ENCODE results near the gene SRGAP2B.
"Not testable (repeated sequence)": the region's sequence is repeated elsewhere in the genome, so short reads cannot be mapped to it uniquely, and the experiment has no call there.

The SRGAP2B gene

GRCh38 chr1:145082483-145083255 lies 12.5 kb downstream of the SRGAP2B start:
- not testable (repeated sequence) for DNase-seq

DNA sequence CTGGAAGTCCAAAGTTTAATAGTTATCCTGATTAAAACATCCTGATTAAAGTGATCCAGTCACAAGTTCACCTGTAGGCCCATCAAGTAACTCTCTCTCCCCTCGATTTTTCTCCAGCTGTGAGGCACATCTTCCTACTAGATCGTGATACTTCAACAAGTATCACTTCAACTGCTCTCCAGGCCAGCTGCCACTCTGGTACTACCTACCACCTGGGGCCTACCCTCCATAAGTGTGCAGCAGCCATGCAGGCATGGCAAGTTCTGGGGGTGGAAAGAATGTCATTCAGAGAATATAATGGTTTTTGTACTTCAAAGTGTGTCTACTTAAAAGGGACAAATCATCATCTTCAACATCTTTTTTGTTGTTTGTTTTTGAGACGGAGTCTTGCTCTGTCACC lies 14.9 kb downstream of the SRGAP2B start:
- DNase-seq, result not testable (repeated sequence)

DNA sequence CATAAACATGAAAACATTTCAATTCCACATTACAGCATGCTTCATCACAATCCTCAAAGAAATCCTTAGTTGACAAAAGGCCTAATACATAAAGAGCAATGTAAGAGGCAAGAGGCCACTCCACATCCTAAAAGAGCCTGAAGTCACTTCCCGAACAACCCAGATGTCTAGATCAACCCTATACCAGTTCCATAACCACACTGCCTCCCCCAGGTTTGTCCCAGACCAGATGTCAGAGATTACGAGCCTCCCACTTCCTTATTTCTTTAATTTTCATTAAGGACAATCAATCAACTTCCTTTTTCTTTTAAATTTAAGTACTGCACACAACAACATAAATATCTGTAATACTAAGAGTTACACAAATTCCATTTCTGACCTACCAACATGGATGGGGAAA lies 15.4 kb downstream of the SRGAP2B start:
- not testable (repeated sequence) for DNase-seq

GRCh38 chr1:145078787-145079370 lies 16.2 kb downstream of the SRGAP2B start:
- DNase-seq, result not testable (repeated sequence)

GRCh38 chr1:145077872-145078786 lies 17.0 kb downstream of the SRGAP2B start:
- DNase-seq, result not testable (repeated sequence)

- not testable (repeated sequence) for DNase-seq
Observed at GRCh38 chr1:145076877-145077276, 18.3 kb downstream of the SRGAP2B start.

- DNase-seq, result not testable (repeated sequence)
Observed at GRCh38 chr1:145074021-145074559, 21.0 kb downstream of the SRGAP2B start.

DNA sequence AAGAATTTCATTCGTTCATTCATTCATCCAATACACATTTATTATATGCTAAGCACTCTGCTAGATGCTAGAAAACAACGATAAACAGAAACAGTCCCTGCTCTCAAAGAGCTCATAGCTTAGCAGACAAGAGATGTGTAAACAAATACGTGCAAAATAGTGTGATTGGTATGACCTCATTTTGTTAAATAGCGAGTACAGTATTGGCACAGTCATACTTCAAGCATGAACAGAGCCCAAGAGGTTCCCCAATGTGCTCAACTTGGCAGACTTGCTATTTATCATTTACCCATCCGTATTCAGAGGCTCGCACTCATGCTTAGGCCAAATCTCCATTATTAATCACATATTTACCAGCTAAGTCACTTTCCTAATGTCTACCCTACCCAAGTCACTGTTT lies 23.6 kb downstream of the SRGAP2B start:
- DNase-seq, result not testable (repeated sequence)

GRCh38 chr1:145066486-145066885 lies 28.6 kb downstream of the SRGAP2B start:
- not testable (repeated sequence) for DNase-seq

DNA sequence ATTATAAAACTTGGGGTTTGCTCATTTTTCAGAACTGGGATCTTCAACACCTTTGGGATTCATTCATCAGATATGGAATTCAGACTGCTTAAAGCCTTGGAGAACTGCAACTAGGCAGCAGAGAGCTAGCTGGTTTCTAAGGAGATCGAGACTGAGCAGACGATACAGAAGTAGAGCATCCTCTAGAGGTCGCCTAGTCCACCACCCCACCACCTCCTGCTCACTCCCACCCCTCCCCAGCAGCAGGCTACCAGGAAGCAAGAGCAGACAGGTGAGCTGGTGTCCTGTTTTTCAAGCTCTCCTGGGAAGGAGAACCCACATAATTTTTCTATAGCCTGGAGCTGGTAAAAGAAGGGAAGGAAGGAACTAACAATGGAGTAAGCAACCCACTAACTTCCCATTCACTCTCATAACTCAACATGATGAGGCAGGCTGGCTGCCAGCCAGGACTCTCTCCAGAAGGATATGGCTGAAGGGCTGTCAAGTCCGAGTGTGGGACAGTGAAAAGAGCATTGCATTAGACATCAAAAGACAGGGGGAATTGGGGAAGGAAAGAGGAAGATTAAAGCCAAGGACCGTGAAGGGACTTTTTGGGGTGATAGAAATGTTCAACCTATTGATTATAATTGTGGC lies 29.8 kb downstream of the SRGAP2B start:
- DNase-seq, result not testable (repeated sequence)

- DNase-seq, result not testable (repeated sequence)
Observed at GRCh38 chr1:145063941-145064648, 31.0 kb downstream of the SRGAP2B start.

DNA sequence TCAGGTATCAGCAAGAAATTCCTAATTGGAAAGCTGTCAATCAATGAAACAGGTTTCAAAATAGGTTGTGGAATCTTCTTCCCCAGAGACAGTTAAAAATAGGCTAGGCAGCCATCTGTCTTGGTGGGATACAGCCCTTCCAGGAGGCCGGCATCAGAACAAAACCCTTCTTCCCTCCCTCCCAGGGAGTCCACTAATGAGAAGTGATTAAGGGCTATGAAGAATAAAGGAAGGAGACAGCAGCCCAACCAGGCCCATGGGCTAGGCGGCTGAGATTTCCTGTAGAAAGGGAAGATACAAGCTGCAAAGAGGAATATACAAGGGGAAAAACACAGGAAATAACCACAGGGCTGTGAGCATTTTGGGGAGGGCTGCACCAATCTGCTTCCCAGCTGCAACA lies 31.8 kb downstream of the SRGAP2B start:
- not testable (repeated sequence) for DNase-seq

DNA sequence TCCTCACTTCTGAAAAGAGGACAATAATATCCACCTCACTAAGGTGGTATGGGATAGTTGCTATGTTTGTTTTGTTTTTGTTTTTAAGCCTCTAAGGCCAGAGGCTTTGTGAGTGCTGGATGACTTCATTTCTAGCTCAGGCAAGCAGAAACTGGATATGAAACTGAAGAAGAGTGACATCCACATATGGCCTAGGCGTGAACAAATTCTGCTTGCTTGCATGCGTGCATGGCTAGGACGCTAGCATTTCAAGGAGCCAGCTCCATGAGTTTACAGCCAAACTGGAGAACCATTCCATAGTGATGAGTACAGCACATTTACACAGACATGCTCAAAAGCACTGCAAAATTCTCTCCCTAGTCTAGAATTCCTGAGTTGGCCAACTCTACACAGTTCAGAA lies 36.9 kb downstream of the SRGAP2B start:
- DNase-seq, result not testable (repeated sequence)

GRCh38 chr1:145055217-145055760 lies 39.8 kb downstream of the SRGAP2B start:
- DNase-seq, result not testable (repeated sequence)

GRCh38 chr1:145053428-145053827 lies 41.7 kb downstream of the SRGAP2B start:
- DNase-seq, result not testable (repeated sequence)

DNA sequence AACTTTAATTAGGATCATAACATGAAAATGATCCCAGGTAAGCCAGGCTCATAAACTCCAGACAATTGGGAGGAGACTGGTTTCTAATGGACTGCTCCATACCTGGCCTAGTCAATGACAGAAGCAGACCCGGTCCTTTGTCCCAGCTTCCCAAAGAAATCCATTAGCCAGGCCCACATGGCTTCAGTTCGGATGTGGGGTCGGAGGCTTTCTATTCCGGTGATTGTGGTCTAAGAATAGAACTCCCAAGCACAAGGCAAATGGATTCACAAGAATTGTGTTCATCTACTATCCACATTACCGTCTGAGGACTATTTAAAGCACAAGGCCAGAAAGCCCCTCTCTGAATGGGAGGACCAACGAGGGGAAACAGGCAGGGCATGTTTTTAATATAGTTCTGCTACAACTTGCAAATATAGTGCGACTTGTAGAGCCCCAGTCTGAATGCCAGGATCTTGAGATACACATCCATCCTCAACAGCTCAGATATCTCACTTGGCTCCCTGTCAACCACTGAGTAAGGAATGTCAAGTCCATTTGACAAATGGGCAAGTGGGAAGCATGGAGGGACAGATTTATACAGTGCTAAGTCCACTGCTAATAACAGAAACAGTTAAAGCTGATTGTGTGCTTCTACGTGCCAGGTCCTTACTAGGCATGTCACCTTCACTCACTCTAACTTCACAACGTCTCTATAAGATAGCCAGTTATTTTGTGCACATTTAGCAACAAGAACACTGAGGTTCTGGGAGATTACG lies 42.9 kb downstream of the SRGAP2B start:
- DNase-seq, result not testable (repeated sequence)

DNA sequence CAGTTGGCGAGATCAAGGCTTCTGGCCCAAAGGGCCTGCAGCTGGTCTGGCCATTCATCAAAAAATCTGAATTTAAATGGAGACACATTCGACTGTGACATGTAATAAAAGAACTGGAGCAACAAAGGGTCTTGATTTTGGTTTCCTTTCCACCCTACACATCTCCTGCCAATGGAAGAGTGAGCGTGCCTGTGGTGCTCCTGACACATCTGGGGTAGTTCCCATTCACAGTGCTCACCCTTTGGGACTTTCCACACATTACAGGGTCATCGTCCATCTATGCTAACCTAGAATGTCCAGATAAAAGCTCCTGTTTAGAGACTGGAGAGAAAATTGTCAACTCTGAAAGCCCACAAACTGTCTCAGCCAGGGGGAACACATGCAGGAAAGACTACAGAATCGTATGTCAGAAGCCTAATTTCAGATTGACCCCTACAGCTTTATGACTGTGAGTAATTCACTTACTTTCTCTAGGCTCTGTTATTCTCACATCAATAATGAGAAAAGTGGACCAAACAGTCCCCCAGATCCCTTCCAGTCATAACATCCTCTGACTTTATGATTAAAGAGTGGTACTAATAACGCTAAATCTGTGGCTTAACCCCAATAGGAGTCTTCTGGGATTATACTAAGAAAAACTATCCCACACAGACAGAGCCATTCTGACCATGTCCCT lies 46.8 kb downstream of the SRGAP2B start:
- DNase-seq, result not testable (repeated sequence)

DNA sequence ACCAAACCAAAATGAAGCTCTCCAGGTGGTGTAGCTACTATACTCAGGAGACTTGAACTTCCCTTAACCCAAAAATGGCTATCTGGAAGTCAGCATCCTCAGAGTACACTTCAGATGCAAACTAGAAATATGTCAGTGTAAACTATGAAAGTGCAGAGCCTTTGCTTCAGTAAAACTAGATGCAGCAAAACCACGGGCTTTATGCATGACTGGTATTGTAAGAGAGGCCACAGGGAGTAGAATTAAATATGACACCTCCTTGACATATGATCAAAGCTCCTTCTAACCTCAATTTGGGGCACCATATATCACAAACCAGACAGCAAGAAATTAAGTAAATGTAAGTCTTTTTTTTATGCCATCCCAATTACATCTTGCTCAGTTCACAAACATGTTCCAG lies 47.6 kb downstream of the SRGAP2B start:
- not testable (repeated sequence) for DNase-seq

DNA sequence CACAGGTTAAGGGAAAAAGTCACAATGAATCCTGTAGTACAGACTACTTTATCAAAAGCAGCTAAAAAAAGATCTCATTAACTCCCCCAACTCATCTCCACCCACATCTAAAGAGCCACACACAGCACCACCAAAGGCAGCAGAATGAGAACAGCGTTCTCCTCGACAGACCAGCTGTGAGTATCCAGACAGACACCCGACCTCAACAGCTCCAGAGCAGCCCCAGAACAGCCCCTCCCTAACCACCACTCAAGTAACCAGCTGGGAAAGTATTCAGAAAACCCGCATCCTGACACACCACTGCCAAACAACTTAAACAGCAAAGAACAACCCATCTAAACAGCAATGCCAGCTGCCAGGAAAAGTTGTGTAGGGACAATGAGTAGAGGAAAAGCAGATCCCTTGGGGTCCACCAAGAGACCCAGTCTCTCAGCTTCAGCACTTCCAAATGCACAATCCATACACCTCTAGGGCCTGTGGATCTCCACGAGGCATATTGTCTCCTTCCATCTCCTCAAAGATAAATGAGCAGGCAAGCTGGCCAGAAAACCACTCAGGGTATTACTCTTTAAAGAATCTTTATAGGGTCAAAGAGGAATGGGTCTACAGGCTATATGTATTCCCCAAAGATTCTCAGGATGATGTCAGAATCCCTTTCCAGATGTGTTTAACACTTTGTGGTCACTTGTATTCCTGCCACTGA lies 49.4 kb downstream of the SRGAP2B start:
- not testable (repeated sequence) for DNase-seq
